GM21390 (cell line): ENCODE results near the gene ZNF697.
"Not testable (repeated sequence)": the region's sequence is repeated elsewhere in the genome, so short reads cannot be mapped to it uniquely, and the experiment has no call there.

ENCODE experiments used
- ATAC-seq: cut with Tn5 transposase; IDR thresholded peaks from one replicate; pipeline ENCODE4 v1.9.1; 2021; ENCODE audit not compliant: unreplicated experiment

The ZNF697 gene

GRCh38 chr1:119632103-119632490 lies 16.0 kb downstream of the ZNF697 start:
- ATAC-seq, result no peak

GRCh38 chr1:119631433-119632102 lies 16.5 kb downstream of the ZNF697 start:
- ATAC-seq, result no peak

DNA sequence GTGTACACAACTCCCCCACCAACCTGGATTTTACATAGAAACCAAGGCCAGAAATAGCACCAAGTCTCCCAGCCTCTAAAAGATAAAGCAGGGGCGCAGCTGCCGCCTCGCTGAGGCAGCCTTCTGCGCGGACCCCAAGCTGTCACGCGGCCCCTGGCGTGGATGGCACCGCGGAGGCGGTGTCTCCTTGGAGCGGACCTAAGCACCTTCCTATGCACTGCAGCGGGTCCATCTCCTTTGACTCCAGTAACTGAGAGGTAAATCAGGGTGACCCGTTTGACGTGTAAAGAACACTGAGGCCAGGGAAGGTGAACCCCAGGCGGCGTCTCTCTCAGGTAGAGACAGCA lies 17.0 kb downstream of the ZNF697 start:
- ATAC-seq, result no peak

DNA sequence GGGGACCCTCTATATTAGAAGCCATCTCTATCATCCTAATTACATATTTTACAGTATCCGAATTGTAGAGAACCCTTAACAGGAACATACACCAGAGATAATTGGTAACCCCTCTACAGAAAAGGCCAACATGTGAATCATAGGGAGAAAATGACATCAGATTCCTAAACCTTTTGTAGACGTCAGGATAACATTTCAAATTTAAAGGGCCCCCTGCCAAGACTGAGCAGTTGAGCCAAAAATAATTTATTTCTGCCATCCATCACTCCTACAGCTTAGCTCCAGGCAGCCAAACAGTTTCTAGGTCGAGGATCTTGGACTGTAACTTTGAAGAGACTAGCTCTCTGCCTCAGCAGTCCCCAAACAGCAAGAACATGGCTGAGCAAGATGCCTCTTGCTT lies 21.2 kb downstream of the ZNF697 start:
- no peak for ATAC-seq

DNA sequence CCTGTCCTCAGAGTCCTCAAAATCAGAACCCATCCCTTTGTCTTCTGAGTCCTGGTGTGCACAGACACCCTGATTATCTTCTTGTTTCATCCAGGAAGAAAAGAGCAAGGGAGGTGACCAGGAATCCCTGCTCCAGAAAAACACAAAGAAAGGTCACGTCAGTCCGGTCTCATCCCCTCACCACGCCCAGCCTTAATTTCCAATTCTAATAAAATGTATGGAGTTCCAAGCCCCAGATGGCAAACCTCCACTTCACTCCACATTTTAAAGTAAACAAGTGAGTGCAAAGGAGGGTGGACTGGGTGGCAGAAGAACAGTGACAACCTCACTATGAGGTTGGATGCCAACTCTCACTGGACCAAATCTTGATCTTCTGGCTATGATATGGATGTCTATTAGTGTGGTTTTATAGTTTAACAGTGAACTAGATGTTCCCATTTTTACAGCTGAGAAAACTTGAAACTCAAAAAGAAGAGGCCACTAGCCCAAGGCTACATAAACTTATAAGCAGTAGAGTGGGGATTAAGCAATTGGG lies 22.0 kb downstream of the ZNF697 start:
- ATAC-seq, result no peak

DNA sequence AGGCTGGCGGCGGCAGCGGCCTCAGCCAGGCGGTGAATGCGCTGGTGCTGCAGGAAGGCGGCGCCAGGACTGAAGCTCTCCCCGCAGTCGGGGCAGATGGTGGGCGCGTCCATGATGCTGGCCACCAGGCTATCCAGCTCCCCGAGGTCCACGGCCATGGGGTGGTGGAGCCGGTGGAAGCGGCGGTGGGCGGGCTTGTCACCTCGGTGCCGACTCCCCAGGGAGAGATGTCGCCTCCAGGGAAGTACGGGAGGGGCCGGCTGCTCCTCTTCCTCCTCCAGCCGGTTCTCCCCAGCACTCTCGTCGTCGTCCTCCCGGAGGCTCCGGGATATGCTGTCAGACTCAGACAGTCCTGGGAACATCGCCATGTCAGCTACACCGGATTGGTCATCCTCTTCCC lies 24.4 kb downstream of the ZNF697 start:
- ATAC-seq, result no peak

DNA sequence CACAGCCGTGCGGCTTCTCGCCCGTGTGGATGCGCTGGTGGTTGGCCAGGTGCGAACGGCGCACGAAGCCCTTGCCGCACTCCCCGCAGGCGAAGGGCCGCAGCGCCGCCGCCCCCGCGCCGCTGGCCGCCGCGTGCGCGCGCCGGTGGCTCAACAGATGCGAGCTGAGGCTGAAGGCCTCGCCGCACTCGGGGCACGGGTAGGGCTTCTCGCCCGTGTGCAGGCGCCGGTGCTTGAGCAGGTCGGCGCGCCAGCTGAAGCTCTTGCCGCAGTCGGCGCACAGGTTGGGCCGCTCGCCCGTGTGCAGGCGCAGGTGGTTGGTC lies 24.9 kb downstream of the ZNF697 start:
- ATAC-seq, result no peak

DNA sequence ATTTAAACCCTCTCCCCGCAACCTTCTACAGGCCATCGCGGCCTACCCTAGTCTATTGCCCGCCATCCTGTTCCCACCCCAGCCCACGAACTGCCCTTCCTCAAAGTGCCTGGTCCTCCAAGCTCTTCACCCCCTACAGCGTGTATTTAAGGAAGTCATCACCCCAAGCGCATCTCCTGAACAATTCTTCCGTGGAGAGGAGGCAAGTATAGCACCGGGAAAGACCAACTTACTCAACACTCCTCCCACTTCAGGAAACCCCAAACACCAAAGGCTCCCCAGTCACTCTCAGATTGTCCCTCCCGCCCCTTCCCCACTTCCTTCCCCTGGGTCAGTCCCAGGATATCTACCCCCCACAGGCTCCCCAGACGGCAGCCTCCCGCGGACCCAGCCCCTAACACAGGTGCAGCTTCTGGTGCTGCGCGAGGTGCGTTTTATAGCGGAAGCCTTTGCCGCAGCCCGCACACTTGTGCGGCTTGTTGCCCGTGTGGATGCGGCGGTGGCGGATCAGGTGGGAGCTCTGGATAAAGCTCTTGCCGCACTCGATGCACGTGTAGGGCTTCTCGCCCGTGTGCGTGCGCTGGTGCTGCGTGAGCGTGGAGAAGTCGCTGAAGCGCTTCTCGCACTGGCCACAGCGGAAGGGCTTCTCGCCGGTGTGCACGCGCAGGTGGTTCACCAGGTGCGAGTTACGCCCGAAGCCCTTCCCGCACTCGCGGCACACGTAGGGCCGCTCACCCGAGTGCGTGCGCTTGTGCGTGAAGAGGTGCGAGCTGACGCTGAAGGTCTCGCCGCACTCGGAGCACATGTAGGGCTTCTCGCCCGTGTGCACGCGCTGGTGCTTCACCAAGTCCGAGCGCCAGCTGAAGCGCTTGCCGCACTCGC lies 25.5 kb downstream of the ZNF697 start:
- no peak for ATAC-seq

GRCh38 chr1:119621705-119622104 lies 26.4 kb downstream of the ZNF697 start:
- no peak for ATAC-seq

DNA sequence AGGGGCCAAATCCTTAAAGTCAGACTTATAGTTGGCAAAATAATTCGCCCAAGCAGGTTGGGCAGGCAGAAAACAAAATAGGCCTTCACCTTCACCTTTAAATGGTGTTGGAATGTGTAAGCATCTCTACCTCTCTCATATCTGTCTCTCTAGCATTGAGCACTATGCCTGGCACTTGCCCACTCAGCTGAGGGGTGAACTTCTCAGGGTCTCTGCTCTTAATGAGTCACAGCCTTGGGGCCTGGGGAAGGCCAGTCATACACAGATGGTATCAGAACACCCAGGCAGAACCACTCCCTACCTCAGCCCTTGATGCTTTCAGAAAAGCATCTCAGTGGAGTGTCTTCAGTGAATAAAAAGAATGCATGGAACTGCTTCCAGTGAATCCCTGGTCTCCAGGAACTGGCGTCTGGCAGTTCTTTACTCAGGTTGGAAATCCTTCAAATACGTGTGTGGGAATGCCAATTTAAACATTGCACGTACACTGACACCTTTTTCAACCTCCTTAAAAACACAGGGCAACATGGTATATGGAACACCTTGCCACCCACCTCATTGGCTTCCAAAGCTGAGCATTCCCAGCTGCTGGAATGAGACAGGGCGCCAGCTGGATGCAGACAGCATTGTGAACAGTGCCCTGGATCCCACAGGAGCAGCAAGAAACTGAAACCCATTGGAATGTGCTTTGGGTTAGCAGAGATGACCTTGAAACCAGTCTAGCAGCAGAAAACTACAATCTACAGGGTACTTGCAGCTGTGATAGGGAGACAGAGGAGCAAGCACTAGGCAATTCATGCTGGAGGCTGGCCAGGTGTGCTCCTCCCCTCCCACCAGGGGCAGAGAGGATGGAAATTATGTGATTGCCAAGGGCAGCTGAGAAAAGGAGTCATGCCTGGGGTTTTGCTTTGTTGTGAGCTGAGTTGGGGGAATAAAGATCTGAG lies 30.0 kb downstream of the ZNF697 start:
- ATAC-seq, result no peak

- ATAC-seq, result not testable (repeated sequence)
These were observed 31.3 kb downstream of the ZNF697 start for GRCh38 chr1:119616748-119617147.

DNA sequence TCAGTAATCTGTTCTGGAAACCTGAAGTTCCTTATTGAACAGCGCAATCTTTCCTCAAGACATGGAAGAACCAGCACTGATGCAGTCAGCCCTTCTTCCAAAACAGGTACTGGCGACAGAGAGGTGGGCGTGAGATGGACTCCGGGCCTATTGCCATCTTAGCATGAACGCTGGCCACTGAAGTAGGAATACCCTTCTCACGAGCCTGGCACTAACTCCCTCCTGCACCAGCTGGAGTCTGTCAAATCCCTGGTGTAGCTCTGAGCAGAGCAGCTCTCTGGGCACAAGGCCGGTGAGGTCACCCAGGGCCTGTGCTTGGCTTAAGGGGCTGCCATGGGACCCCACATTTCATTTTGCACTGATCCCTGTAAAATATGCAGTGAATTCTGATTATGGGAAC lies 33.0 kb downstream of the ZNF697 start:
- not testable (repeated sequence) for ATAC-seq

DNA sequence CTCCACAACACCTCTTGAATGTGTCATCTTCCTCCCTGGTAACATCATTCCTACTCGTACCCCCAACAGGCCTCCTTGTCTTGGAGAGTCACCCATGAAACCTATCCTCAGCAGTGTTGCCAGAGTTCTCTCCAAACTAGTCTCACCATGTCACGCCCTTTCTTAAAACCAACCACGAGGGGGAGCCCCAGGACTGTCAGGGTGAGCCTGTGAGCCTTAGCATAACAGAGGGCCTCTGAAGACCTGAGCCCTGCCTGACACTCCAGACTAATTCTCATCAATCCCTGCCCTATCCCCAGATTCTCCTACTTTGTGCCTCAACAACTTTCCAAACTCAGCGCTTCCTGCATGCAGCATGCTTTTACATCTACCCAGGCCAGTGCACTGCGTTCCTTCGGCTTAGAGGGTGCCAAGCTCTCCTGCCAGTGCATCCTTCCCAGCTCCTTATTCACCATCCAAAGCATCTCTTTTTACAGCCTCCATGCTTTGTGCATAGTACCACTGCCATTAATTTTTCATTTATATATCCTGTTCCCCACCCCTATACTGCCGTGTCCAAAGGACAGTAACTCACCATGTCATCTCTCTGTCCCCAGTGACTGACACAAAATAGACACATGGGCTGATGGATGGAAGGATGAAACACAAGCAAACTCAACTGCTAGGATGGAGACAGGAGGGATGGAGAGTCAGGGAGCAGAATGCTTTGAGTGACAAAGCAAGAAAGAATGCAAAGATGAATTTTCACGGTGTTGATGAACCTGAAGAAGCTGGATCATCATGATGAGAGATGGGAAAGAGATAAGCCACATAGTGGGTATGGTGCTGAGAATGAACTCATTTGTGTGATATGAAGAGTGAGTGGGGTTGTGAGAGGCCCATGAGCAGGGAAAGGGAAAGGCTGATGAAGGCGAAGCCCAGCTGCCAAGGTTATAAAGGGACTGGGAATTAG lies 34.0 kb downstream of the ZNF697 start:
- peak; percentile 88 for ATAC-seq

DNA sequence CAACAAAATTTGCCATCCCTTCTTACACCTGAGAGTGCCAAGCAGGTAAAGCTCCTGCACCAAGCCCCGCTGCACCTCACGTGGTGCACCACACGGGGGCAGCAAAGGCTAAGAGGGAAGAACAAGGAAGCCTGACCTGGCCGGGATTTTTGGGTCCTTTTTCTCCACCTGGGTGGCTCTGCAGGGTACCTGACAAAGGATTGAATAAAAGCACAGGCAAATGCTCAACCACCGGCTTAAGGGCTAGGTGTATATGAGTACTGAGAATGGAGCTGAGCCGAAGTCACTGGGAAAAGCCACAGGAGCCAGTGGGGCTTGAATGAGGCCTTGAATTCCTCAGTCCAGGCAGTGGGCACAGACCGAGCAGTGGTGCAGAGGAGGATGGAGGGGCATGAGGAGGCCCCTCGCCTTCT lies 36.4 kb downstream of the ZNF697 start:
- no peak for ATAC-seq

GRCh38 chr1:119608816-119609215 lies 39.2 kb downstream of the ZNF697 start:
- not testable (repeated sequence) for ATAC-seq

DNA sequence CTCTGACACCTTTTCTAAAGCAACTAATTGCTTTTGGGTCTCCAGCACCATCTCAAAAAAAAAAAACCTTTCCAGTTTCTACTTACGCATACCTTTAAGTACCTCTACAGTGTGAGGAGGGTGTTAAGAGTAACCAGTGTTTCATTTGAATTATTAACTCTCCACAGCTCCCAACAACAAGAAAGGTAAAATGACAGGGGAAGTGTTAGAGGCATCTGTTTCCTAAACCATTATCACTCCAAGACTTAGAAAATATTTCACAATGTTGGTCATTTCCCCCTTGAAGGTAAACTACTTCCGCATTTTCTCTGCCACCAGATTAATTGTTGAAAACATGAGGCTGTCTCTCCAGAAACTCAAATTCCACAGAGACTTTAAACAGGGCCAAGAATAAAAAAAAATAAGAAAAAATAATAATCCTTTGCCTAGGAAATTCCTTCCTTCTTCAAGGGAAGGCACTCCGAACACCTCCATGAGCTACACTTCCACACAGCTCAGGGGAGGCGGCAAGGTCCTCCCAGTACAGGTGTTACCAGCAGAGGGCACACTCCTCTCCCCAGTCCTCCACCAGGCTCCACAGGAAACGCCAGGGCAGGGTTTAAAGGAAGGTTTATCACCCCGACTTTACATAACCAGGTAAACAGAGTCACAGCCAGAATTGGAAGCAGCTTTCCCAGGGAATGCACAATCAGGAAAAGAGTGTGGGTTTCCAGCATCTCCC lies 40.8 kb downstream of the ZNF697 start:
- ATAC-seq, result not testable (repeated sequence)

DNA sequence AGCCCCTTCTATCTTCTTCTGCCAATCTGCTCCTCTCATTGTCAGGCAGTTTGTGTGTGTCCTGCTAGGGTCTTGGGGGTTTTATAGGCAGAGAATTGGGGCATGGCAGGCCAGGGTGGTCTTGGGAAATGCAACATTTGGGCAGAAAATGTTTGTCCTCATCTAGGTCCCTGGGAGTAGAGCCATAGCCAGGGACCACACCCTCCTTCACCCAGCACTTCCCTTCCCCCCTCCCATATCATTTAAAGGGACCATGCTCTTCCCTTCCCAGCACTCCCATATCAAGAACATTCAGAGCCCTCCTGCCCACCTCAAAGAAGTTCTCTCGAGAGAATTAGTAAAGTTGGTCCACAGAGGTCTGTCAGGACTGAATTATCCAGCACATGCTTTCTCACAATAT lies 41.7 kb downstream of the ZNF697 start:
- no peak for ATAC-seq

GRCh38 chr1:119605686-119606085 lies 42.4 kb downstream of the ZNF697 start:
- no peak for ATAC-seq

GRCh38 chr1:119605080-119605479 lies 43.0 kb downstream of the ZNF697 start:
- ATAC-seq, result not testable (repeated sequence)
